ENCODE data around the gene DSCAM.

DSCAM gene

GRCh38 chr21:39984286-39984991, 862.5 kb downstream of the DSCAM start:
- no peak for DNase-seq (ENCODE audit: low read depth in 2 of 2)

DNA sequence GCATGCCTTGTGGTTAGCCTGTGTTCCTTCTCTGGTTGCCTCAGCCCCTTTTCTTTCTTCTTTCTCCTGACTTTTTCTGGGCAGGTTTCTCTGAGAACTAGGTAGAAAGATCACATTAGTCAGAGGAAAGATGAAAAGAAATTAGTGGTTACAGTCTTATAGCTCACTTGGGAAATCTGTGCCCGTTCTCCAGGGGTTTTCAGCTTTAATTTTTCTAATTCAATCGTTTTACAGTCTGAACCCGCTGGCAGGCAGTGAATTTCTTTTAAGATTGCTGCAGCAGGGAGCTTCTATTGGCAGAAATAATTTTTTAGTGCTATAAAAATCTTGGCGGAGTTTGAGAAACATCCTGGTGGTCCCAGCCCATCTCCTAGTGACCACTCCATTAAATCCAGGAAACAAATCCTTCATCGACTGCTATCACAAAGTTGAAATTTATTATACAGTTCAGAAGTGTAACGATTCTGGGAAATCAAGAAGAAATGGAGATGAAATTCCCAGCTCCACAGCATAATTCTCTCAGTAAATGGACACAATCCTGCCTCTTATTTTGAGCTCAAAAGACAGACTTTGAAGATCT, 866.6 kb downstream of the DSCAM start:
- DNase-seq (ENCODE audit: low read depth in 2 of 2): no peak

DNA sequence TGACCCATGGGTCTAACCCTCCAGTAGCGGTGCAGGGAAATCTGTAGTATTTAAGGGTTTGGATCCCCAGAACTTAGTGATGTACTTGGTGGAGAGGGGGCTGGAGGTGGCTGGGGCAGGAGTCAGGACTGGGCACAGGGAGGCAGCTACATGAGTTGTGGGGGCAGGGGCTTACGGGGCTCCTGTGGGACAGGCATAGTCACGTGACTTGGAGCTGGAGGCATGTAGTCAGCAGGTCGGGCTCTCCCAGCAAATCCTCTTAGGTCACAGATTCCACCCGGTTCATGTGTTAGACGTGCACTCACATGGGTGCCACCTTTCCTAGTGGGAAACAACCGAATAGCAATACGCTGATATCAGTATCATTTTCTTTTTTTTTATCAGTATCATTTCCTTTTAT, 867.6 kb downstream of the DSCAM start:
- DNase-seq (ENCODE audit: low read depth in 2 of 2): no peak

DNA sequence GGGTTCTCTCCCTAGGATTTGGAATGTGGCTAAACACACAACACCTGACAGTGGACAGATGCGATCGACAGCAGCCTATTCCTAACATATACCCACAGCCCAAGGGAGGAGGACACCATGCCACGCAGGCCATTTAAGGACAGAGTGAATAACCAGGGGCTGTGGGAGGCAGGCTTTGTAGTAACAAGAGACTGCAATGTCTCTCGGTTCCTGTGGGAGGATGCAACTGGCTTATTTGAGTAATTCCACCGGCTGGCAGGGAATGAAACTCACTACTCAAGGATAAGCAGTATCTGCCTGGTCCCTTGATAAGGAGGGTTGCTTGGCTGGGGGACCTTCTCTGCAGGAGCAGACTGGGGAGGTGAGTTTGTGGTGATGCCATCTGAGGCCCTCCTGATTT, 870.2 kb downstream of the DSCAM start:
- DNase-seq (ENCODE audit: low read depth in 2 of 2): no peak

DNA sequence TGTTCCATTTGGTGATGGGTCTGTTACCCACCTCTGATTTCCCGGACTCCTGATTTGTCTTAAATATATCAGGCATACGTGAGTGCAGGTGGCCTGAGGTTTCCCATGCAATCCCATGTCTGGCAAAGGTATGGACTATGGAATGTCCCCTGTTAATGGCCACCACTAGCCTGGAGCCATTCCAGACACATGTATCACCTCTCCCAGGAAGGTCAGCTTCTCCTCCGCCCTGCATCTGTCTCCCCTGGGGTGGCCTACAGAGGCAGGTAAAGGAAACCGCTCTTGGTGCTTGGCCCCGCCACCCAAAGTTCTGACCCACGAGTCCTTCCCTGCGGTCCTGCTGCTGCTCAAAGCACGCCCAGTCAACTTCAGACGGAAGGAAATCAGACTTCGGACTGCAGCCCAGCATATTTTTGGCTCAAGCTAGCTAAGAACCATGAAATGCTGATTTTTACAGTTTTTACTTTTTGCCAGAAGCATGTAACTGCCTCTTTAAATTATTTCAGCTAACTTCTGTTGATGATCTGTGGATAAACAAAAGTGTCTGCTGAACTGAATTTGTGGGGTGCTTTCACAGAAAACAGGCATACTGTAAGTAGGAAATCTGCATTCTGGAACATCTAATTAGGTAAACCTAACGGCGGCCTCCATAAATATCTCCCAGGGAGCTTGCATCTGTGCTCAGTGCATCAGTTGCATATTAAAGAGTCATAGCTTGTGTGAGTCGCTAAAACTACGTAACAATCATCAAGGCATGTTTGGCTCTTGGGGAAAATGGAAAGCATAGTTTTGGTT, 873.8 kb downstream of the DSCAM start:
- no peak for DNase-seq (ENCODE audit: low read depth in 2 of 2)

DNA sequence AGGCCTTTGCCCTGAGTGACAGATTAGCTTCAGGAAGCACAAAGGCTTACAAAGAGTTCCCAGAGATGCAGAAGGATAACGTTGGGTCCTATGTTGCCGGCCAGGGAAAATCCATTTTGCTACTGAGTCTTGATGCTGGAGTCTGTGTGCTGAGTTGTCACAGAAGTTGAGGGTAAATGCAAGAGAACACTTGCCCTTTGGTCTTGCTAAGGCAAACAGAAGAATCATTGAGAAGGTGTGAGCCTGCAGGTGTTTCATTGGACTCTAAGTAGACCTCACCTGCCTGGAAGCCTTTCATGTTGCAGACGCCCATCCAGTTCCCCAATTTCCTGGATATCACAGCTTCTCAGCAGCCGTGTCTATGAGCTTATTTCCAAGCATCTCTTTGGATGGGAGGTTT, 874.5 kb downstream of the DSCAM start:
- DNase-seq (ENCODE audit: low read depth in 2 of 2): no peak

GRCh38 chr21:39971956-39972355, 875.0 kb downstream of the DSCAM start:
- DNase-seq (ENCODE audit: low read depth in 2 of 2): no peak

DNA sequence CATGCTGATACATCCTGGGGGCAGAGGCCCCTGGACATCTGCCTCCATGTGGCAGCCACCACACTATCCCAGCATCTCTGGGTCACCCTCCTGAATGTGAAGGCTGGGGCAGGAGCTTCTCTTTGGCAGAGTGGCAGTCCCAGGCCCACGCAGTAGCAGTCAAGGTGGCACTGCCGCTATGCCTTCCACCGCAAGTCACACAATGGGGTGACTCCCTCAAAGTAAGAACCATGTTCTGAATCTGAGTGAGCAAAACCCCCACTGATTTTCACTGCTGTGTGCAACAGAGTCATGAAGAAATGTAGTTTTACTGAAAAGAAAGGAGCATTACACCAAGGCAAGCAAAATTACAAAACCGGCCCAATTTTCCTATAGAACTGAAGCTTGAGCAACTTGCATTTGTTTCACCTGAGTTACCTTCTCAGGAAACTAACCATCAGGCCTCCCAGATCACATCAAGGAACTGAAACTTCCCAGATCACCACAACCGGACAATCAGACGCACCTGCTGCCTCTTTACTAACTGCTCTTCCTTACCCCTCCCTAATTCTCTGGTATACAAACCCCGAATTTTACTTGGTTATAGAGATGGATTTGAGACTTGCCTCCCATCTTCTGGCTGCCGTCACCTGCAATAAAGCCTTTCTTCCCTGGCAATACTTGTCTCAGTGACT, 877.1 kb downstream of the DSCAM start:
- no peak for DNase-seq (ENCODE audit: low read depth in 2 of 2)

- DNase-seq (ENCODE audit: low read depth in 2 of 2): no peak
These were observed 878.9 kb downstream of the DSCAM start for GRCh38 chr21:39968010-39968409.

DNA sequence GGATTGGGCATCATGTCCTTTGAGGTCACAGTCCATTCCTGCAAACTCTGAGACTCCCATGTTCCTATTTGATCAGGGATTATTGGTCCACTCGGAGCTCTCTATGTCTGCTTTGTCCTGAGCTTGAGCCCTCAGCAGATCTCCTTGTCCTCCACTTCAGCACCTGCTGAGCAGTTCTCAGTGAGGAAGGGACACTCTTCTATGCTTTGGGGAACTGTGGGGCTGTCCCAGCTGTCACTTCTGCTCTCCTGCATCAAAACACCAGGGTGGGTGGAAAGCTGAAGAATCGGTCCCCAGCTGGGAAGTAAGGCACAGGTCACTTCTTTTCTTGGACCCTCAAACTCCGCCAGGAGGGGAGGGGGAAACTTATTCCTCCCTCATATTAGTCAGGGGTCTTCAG, 880.2 kb downstream of the DSCAM start:
- DNase-seq (ENCODE audit: low read depth in 2 of 2): no peak

DNA sequence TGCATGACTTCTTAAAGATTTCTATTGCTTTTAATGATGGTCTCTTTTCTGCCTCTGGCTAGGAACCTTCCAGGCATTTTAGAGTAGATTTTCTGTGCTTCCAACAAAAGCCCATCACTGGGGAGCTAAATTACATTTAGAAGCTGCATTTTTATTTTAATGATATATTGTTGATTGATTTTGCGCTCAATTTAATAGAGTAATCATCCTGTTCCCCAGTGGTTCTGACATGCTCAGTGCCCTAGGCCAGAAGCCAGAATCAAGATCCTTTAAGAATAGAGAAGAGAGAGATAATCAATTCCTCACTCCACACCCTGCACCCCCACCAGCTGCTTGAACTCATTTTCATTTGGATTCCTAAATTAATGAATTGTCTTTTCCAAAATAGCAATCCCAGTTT, 881.9 kb downstream of the DSCAM start:
- no peak for DNase-seq (ENCODE audit: low read depth in 2 of 2)

DNA sequence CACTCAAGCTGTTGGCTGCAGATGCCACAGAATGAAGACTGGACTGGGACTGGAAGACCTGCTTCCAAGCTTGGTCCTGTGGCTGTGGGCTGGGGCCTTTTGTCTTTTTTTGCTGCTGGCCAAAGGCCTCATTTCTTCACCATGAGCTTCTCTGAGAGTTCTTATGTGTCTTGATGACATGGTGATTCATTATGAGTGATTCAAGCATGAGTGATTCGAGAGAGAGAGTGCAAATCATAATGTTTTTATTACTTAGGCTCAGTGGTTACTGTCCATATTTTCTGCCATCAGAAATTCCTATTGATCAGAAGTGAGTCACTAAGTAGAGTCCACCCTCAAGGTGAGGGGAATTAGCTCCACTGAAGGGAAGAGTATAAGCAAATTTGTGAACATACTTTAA, 885.7 kb downstream of the DSCAM start:
- DNase-seq (ENCODE audit: low read depth in 2 of 2): no peak
